ENCODE data around the gene RSBN1.

The RSBN1 gene

DNA sequence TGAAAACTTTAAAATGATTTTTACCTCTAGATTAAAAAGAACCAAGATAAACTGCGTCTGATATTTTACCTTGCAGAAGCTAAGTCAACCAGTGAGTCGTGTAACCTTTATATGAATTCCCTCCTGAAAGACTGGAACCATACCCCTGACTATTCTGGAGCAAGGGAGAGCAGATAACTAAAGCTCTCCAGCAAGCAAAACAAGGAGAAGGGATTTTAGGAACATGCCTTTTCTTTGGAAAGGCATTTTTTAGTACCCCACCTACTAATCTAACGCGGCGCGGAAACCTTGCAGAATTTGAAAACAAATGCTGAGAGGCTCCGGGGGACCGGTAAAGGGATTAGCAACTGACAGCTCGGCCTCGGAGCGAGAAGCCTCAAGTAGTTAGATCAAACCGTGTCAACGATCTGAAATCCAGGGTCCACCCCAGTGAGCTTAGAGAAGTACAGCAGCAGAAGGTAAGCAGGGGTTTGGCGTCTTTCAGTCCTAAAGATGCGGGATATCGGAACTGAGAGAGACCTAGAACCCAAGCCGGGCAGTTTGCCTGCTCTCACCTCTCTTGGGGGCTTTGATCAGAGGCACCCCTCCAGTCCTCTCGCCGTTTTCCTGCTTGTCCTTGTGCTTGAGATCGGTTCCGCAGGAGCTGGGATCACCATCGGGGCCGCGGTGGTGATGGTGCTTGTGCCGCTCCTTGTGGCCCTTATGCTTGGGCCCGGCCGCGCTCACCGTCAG is 954 bp downstream of the RSBN1 start:
- Histone ChIP-seq H3K9me3 (ENCODE audit: control insufficient read depth, insufficient read depth, low read length) (no peaks in the 10 kb centered on the region), H3K4me1 (ENCODE audit: control insufficient read depth, insufficient read depth, low read length) (no peaks in the 10 kb centered on the region), H3K4me3 (ENCODE audit: low read depth, low read length) (peak overlapping the region; percentile 94), H3K9ac (ENCODE audit: low read depth, low read length) (peak overlapping the region; percentile 63), H3K36me3 (ENCODE audit: control insufficient read depth, insufficient read depth, low read length) (no peaks in the 10 kb centered on the region), H3K27me3 (ENCODE audit: control insufficient read depth, insufficient read depth, low read length) (no peaks in the 10 kb centered on the region)

- Histone ChIP-seq H3K4me1 (ENCODE audit: control insufficient read depth, insufficient read depth, low read length) (no peaks in the 10 kb centered on the region), H3K9me3 (ENCODE audit: control insufficient read depth, insufficient read depth, low read length) (no peaks in the 10 kb centered on the region), H3K9ac (ENCODE audit: low read depth, low read length) (no peak overlapping the region), H3K36me3 (ENCODE audit: control insufficient read depth, insufficient read depth, low read length) (no peaks in the 10 kb centered on the region), H3K4me3 (ENCODE audit: low read depth, low read length) (peak overlapping the region; percentile 94), H3K27me3 (ENCODE audit: control insufficient read depth, insufficient read depth, low read length) (no peaks in the 10 kb centered on the region)
Observed at GRCh38 chr1:113809670-113810602, 2.3 kb downstream of the RSBN1 start.

DNA sequence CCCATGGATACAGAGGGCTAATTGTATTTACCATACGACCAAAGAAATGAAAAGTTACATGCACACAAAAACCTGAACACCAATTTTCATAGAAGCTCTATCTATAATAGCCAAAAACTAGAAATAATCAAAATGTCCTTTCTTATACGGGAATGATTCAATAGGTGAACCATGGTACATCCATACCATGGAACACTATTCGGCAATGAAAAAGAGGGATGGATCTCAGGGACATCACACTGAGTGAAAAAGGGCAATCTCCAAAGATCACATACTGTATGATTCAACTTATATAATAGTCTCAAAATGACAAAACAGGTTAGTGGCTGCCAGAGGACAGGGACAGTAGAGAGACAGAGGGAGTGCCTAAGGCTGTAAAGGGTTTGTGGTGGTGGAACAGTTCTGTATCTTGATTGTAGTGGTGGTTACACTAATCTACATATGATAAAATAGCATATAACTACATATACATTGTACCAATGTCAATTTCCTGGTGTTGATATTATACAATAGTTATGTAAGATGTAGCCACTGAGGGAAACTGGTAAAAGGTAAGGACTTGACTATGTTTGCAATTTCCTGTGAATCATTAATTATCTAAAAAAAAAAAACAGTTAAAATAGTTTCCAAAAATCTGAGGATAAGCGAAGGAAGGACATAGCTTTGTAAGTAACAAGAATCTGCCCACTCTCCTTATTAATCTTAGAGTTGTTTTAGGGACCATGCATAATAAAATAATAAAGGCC is 3.7 kb downstream of the RSBN1 start:
- Histone ChIP-seq H3K4me1 (ENCODE audit: control insufficient read depth, insufficient read depth, low read length) (no peaks in the 10 kb centered on the region), H3K4me3 (ENCODE audit: low read depth, low read length) (no peak overlapping the region), H3K36me3 (ENCODE audit: control insufficient read depth, insufficient read depth, low read length) (no peaks in the 10 kb centered on the region), H3K9me3 (ENCODE audit: control insufficient read depth, insufficient read depth, low read length) (no peaks in the 10 kb centered on the region), H3K9ac (ENCODE audit: low read depth, low read length) (no peak overlapping the region), H3K27me3 (ENCODE audit: control insufficient read depth, insufficient read depth, low read length) (no peaks in the 10 kb centered on the region)

- no peaks in the 10 kb centered on the region for H3K4me1 ChIP-seq (ENCODE audit: control insufficient read depth, insufficient read depth, low read length)
- H3K9me3 ChIP-seq (ENCODE audit: control insufficient read depth, insufficient read depth, low read length): no peaks in the 10 kb centered on the region
- no peaks in the 10 kb centered on the region for H3K36me3 ChIP-seq (ENCODE audit: control insufficient read depth, insufficient read depth, low read length)
- H3K4me3 ChIP-seq (ENCODE audit: low read depth, low read length): no peak overlapping the region
- H3K9ac ChIP-seq (ENCODE audit: low read depth, low read length): no peak overlapping the region
- no peaks in the 10 kb centered on the region for H3K27me3 ChIP-seq (ENCODE audit: control insufficient read depth, insufficient read depth, low read length)
Observed at GRCh38 chr1:113805639-113806038, 6.6 kb downstream of the RSBN1 start.

- Histone ChIP-seq H3K9me3 (ENCODE audit: control insufficient read depth, insufficient read depth, low read length) (no peaks in the 10 kb centered on the region), H3K4me1 (ENCODE audit: control insufficient read depth, insufficient read depth, low read length) (no peaks in the 10 kb centered on the region), H3K4me3 (ENCODE audit: low read depth, low read length) (no peak overlapping the region)
Observed at GRCh38 chr1:113805256-113805531, 7.1 kb downstream of the RSBN1 start.

GRCh38 chr1:113804421-113805255 is 7.6 kb downstream of the RSBN1 start:
- H3K4me1 ChIP-seq (ENCODE audit: control insufficient read depth, insufficient read depth, low read length): no peaks in the 10 kb centered on the region
- no peaks in the 10 kb centered on the region for H3K36me3 ChIP-seq (ENCODE audit: control insufficient read depth, insufficient read depth, low read length)
- no peaks in the 10 kb centered on the region for H3K9me3 ChIP-seq (ENCODE audit: control insufficient read depth, insufficient read depth, low read length)
- H3K9ac ChIP-seq (ENCODE audit: low read depth, low read length): no peak overlapping the region
- H3K4me3 ChIP-seq (ENCODE audit: low read depth, low read length): no peak overlapping the region
- no peaks in the 10 kb centered on the region for H3K27me3 ChIP-seq (ENCODE audit: control insufficient read depth, insufficient read depth, low read length)

More at GRCh38 chr1:113805256-113805531, 7.1 kb downstream of the RSBN1 start:
- no peaks in the 10 kb centered on the region for H3K27me3 ChIP-seq (ENCODE audit: control insufficient read depth, insufficient read depth, low read length)
- no peak overlapping the region for H3K9ac ChIP-seq (ENCODE audit: low read depth, low read length)
- no peaks in the 10 kb centered on the region for H3K36me3 ChIP-seq (ENCODE audit: control insufficient read depth, insufficient read depth, low read length)

DNA sequence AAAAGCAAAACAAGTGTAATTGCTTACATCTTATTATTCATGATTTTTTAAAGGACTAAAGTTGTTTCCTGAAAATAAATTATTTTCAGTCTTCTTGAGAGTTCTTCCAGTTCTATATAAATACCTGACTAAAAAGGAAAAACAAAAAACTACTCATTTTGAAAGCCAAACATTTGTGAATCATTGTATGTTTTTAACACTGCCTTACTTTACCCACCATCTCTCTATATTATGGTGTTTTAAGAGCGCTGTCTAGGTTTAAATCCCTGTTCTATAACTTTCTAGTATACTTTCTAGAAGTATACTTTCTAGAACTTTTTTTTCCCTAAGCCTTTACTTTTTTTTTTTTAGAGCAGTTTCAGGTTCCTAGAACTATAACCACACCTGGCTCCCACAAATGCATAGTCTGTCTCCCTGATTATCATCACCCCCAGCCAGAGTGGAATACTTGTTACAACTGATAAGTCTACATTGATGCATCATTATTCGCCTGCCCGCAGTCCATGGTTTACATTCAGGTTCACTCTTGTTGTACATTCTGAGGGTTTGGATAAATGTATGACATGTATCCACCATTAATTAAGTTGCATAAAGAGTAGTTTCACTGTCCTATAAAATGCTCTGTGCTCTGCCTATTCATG is 9.8 kb downstream of the RSBN1 start:
- no peaks in the 10 kb centered on the region for H3K27me3 ChIP-seq (ENCODE audit: control insufficient read depth, insufficient read depth, low read length)
- H3K4me1 ChIP-seq (ENCODE audit: control insufficient read depth, insufficient read depth, low read length): no peaks in the 10 kb centered on the region
- no peak overlapping the region for H3K9ac ChIP-seq (ENCODE audit: low read depth, low read length)
- no peaks in the 10 kb centered on the region for H3K9me3 ChIP-seq (ENCODE audit: control insufficient read depth, insufficient read depth, low read length)
- no peak overlapping the region for H3K4me3 ChIP-seq (ENCODE audit: low read depth, low read length)
- no peaks in the 10 kb centered on the region for H3K36me3 ChIP-seq (ENCODE audit: control insufficient read depth, insufficient read depth, low read length)

DNA sequence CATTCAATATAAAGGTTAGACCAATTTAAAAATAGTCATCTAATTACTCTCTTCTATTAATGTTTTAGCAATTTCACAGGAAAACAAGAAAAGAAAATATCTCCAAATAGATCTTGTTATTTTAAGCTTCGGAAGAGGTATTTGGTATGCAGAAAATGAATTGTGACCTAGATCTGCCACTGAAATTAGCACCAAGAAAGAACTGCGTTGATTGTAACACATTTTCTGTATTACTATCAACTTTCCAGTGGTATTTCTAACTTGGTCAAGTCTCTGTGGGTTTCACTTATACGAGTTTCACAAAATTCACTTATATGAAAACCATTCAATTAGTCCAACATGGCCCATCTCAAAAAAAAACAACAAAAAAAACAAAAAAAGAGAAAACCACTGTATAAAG is 11.8 kb downstream of the RSBN1 start:
- H3K4me1 ChIP-seq (ENCODE audit: control insufficient read depth, insufficient read depth, low read length): no peaks in the 10 kb centered on the region
- H3K36me3 ChIP-seq (ENCODE audit: control insufficient read depth, insufficient read depth, low read length): no peaks in the 10 kb centered on the region
- no peak overlapping the region for H3K9ac ChIP-seq (ENCODE audit: low read depth, low read length)
- no peaks in the 10 kb centered on the region for H3K9me3 ChIP-seq (ENCODE audit: control insufficient read depth, insufficient read depth, low read length)
- no peaks in the 10 kb centered on the region for H3K27me3 ChIP-seq (ENCODE audit: control insufficient read depth, insufficient read depth, low read length)
- no peak overlapping the region for H3K4me3 ChIP-seq (ENCODE audit: low read depth, low read length)

- H3K36me3 ChIP-seq (ENCODE audit: control insufficient read depth, insufficient read depth, low read length): no peaks in the 10 kb centered on the region
- H3K4me1 ChIP-seq (ENCODE audit: control insufficient read depth, insufficient read depth, low read length): no peaks in the 10 kb centered on the region
- no peak overlapping the region for H3K4me3 ChIP-seq (ENCODE audit: low read depth, low read length)
Observed at GRCh38 chr1:113797472-113797871, 14.8 kb downstream of the RSBN1 start.

DNA sequence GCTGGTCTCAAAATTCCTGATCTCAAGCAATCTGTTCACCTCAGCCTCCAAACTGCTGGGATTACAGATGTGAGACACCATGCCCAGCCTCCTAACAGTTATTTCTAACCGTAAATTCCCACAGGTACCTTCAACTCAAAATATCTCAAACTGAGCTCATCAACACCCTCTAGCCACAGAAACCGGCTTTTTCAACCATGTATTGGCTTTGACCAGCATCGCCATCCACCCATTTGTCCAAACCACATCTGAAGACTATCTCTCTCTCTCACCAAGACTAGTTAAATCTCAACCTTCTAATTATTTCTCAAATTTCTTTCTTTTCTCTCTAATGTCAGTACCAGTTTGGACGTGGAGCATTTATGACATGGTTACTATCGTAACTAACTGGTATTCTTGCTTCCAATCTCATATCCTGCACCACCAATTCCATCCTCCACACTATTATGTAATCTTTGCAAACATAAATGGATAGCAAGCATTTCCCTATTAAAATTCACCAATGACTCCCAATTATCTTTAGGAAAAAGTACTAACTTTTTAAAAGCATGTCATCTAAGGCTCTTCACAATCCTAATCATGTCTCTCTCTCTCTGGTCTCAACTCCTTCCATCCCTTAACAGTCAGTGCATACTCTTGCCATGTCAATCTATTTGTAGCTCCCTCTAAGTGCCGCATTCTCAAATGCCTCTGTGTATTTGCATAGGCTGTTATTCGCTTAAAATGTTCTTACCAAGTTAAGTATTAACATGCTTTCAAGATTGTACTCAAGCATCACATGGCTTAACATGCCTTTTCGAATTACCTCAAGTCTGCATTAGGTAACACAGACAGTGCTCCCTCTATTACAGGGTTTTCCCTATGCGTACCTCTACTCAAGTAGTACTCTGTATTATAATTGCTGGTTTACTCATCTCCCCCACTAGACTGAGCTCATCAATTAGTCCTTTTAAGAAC is 18.1 kb downstream of the RSBN1 start:
- peaks cover 2% of the 10 kb centered on the region for H3K4me1 ChIP-seq (ENCODE audit: control insufficient read depth, insufficient read depth, low read length)
- H3K36me3 ChIP-seq (ENCODE audit: control insufficient read depth, insufficient read depth, low read length): no peaks in the 10 kb centered on the region
- no peaks in the 10 kb centered on the region for H3K9me3 ChIP-seq (ENCODE audit: control insufficient read depth, insufficient read depth, low read length)
- no peaks in the 10 kb centered on the region for H3K27me3 ChIP-seq (ENCODE audit: control insufficient read depth, insufficient read depth, low read length)
- no peak overlapping the region for H3K4me3 ChIP-seq (ENCODE audit: low read depth, low read length)
- no peak overlapping the region for H3K9ac ChIP-seq (ENCODE audit: low read depth, low read length)

More at GRCh38 chr1:113797472-113797871, 14.8 kb downstream of the RSBN1 start:
- Histone ChIP-seq H3K27me3 (ENCODE audit: control insufficient read depth, insufficient read depth, low read length) (no peaks in the 10 kb centered on the region), H3K9ac (ENCODE audit: low read depth, low read length) (no peak overlapping the region), H3K9me3 (ENCODE audit: control insufficient read depth, insufficient read depth, low read length) (no peaks in the 10 kb centered on the region)

All from iPS-15b (cell line).